ENCODE data around the gene HNRNPF. TPM values are rescaled to one million over a fixed set of nuclear protein-coding genes. Genes with fewer than 3 reads are reported as not detected.

The HNRNPF gene
- total RNA-seq, 4 donors from 2014 or later, result 145 to 177 (median 160) TPM

DNA sequence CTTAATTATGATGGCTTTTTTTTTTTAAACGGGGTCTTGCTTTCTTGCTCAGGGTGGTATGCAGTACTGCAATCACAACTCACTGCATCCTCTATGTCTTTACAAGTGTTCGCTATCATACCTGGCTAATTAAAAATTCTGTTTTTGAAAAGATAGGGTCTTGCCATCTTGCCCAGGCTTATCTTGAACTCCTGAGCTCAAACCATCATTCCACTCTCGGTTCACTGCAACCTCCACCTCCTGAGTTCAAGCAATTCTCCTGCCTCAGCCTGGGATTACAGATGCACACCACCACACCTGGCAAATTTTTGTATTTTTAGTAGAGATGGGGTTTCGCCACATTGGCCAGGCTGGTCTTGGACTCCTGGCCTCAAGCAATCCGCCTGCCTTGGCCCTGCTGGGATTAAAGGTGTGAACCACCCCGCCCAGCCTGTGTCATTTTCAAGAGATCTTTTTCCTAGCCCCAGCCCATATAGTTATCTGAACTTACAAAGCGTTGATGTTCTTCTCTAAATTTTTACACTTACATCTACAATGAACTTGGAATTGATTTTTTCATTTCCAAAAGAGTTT lies 6.0 kb downstream of the HNRNPF start:
- no peaks in the 10 kb centered on the region for H3K36me3 ChIP-seq
- TF ChIP-seq CTCF (IDR thresholded peaks at IDR 0.05) (no peak), POLR2A (IDR thresholded peaks at IDR 0.05) (no peak)
- H3K4me1 ChIP-seq, result peaks cover 3 to 80% (median 37%) of the 10 kb centered on the region in 4 donors
- H3K27ac ChIP-seq, result peak overlapping the region in 2 of 4 donors; percentile 46 to 73
- H3K4me3 ChIP-seq, result no peak overlapping the region
- peak in 1 of 3 donors; percentile 72 for DNase-seq
- no peaks in the 10 kb centered on the region for H3K27me3 ChIP-seq
- no peaks in the 10 kb centered on the region for H3K9me3 ChIP-seq

DNA sequence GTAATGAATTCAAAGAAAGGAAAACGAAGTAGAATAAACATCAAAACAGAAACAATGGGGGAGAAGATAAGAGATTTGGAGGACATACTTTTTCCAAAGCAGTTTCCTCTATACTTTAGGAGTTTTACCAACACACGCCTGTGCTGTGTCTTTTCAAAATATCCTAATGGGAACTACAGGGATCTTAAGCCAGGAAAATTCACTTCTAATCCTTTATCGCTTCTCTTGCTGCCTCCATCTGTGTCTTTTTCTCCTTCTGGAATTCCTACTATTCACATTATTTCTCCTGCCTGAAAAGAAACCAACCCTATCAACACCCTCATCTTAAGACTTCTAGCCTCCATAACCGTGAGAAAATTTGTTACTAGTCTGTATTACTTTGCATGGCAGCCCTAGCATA lies 6.8 kb downstream of the HNRNPF start:
- no peak for DNase-seq
- no peaks in the 10 kb centered on the region for H3K36me3 ChIP-seq
- H3K27me3 ChIP-seq, result no peaks in the 10 kb centered on the region
- peak overlapping the region in 1 of 4 donors; percentile 22 for H3K27ac ChIP-seq
- no peak overlapping the region for H3K4me3 ChIP-seq
- TF ChIP-seq POLR2A (IDR thresholded peaks at IDR 0.05) (no peak), CTCF (IDR thresholded peaks at IDR 0.05) (no peak)
- H3K9me3 ChIP-seq, result no peaks in the 10 kb centered on the region
- peaks cover 3 to 86% (median 38%) of the 10 kb centered on the region in 4 donors for H3K4me1 ChIP-seq

DNA sequence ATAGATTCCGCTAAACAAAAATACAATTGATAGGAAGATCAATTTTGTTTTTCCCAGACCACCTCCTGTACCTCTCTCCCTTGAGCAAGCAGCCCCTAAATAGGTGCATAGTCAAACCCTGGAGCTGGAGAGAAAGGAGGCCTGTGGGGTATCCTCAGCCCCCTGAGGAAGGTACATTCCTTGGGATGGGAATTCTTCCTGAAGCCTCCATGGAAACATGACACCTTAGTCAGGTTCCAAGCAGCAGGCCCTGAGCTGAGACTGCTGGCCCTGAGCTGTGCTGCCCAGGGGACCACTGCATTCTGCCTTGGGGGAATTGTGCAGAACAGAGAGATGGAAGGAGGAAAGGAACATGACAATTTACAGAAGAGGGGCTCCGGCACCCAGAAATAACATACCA lies 7.4 kb downstream of the HNRNPF start:
- Histone ChIP-seq H3K36me3 (no peaks in the 10 kb centered on the region), H3K9me3 (no peaks in the 10 kb centered on the region), H3K27me3 (no peaks in the 10 kb centered on the region), H3K27ac (peak overlapping the region in 1 of 4 donors; percentile 6), H3K4me1 (peaks cover 3 to 86% (median 38%) of the 10 kb centered on the region in 4 donors), H3K4me3 (no peak overlapping the region)
- TF ChIP-seq POLR2A (IDR thresholded peaks at IDR 0.05) (no peak), CTCF (IDR thresholded peaks at IDR 0.05) (no peak)
- DNase-seq, result peak in 1 of 3 donors; percentile 35

- Histone ChIP-seq H3K4me3 (peak overlapping the region in 2 of 4 donors; percentile 87 to 92), H3K27me3 (no peaks in the 10 kb centered on the region), H3K4me1 (peaks cover 3 to 76% (median 33%) of the 10 kb centered on the region in 4 donors), H3K27ac (peak overlapping the region; percentile 98 to 100 (median 100)), H3K9me3 (no peaks in the 10 kb centered on the region), H3K36me3 (no peaks in the 10 kb centered on the region)
- TF ChIP-seq CTCF (IDR thresholded peaks at IDR 0.05), result no peak
- TF ChIP-seq POLR2A (IDR thresholded peaks at IDR 0.05), result peak in 1 of 2 donors; percentile 56
- peak in 1 of 3 donors; percentile 68 for DNase-seq
Observed at GRCh38 chr10:43399320-43400310, 9.4 kb downstream of the HNRNPF start.

DNA sequence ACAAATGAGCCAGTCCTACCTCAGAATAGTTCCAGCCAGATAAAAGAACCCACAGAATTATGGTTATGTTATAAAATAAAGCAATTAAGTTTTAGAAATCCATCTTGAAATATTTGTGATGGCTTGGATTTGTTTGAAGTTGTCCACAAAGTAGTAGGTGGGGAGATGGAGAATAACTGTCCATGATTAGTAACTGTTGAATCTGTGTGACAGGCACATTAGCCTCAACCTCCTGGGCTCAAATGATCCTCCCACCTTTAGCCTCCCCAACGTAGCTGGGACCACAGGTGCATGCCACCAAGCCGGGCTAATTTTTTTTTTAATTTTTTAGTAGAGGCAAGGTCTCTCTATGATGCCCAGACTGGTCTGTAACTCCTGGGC lies 10.1 kb downstream of the HNRNPF start:
- H3K9me3 ChIP-seq, result no peaks in the 10 kb centered on the region
- H3K27ac ChIP-seq, result peak overlapping the region; percentile 98 to 100 (median 100)
- H3K4me1 ChIP-seq, result peaks cover 3 to 73% (median 31%) of the 10 kb centered on the region in 4 donors
- H3K27me3 ChIP-seq, result no peaks in the 10 kb centered on the region
- H3K36me3 ChIP-seq, result peaks cover 0 to 5% (median 0%) of the 10 kb centered on the region in 3 donors
- no peak for DNase-seq
- no peak for TF ChIP-seq CTCF (IDR thresholded peaks at IDR 0.05)
- no peak for TF ChIP-seq POLR2A (IDR thresholded peaks at IDR 0.05)
- H3K4me3 ChIP-seq, result peak overlapping the region in 2 of 4 donors; percentile 87 to 92

Measured in Peyer's patch (tissue), 4 donors.